Measurements from ENCODE around the gene TAS2R42.
A peak's percentile ranks its signal among the peaks of the same experiment; 100 is the strongest.

The TAS2R42 gene

GRCh38 chr12:11170810-11171144, 16.0 kb downstream of the TAS2R42 start:
- ATAC-seq (replicated peaks) (no peak), DNase-seq (no peak)
- no peaks in the 10 kb centered on the region for H3K9me3 Mint-ChIP-seq
- H3K27ac Mint-ChIP-seq, result peak overlapping the region; percentile 99 to 100
- peaks cover 23% of the 10 kb centered on the region for H3K36me3 Mint-ChIP-seq (ENCODE audit: insufficient read depth)
- H3K4me1 Mint-ChIP-seq (ENCODE audit: low read depth in 2 of 2), result peaks cover 45 to 51% of the 10 kb centered on the region in 2 donors
- H3K4me3 Mint-ChIP-seq, result peak overlapping the region; percentile 99
- no peaks in the 10 kb centered on the region for H3K27me3 Mint-ChIP-seq

- Mint-ChIP-seq H3K27ac (no peak overlapping the region), H3K36me3 (ENCODE audit: insufficient read depth) (peaks cover 27% of the 10 kb centered on the region), H3K4me3 (no peak overlapping the region), H3K9me3 (no peaks in the 10 kb centered on the region), H3K4me1 (ENCODE audit: low read depth in 2 of 2) (peaks cover 44 to 63% of the 10 kb centered on the region in 2 donors), H3K27me3 (no peaks in the 10 kb centered on the region)
- ATAC-seq (replicated peaks) (no peak), DNase-seq (no peak)
Measured at GRCh38 chr12:11166300-11166699, 20.4 kb downstream of the TAS2R42 start.

GRCh38 chr12:11164384-11164783, 22.4 kb downstream of the TAS2R42 start:
- no peaks in the 10 kb centered on the region for H3K9me3 Mint-ChIP-seq
- DNase-seq, result no peak
- peaks cover 29% of the 10 kb centered on the region for H3K36me3 Mint-ChIP-seq (ENCODE audit: insufficient read depth)
- H3K27me3 Mint-ChIP-seq, result no peaks in the 10 kb centered on the region
- no peak overlapping the region for H3K4me3 Mint-ChIP-seq
- peaks cover 35 to 65% of the 10 kb centered on the region in 2 donors for H3K4me1 Mint-ChIP-seq (ENCODE audit: low read depth in 2 of 2)
- no peak for ATAC-seq (replicated peaks)
- no peak overlapping the region for H3K27ac Mint-ChIP-seq

- no peak overlapping the region for H3K27ac Mint-ChIP-seq
- H3K9me3 Mint-ChIP-seq, result no peaks in the 10 kb centered on the region
- H3K27me3 Mint-ChIP-seq, result no peaks in the 10 kb centered on the region
- peaks cover 27 to 68% of the 10 kb centered on the region in 2 donors for H3K4me1 Mint-ChIP-seq (ENCODE audit: low read depth in 2 of 2)
- ATAC-seq (replicated peaks) (no peak), DNase-seq (no peak)
- peaks cover 31% of the 10 kb centered on the region for H3K36me3 Mint-ChIP-seq (ENCODE audit: insufficient read depth)
- H3K4me3 Mint-ChIP-seq, result no peak overlapping the region
Measured at GRCh38 chr12:11162502-11162901, 24.2 kb downstream of the TAS2R42 start.

GRCh38 chr12:11158885-11159444, 27.8 kb downstream of the TAS2R42 start:
- DNase-seq (no peak), ATAC-seq (replicated peaks) (no peak)
- Mint-ChIP-seq H3K27ac (no peak overlapping the region), H3K36me3 (ENCODE audit: insufficient read depth) (peaks cover 33% of the 10 kb centered on the region), H3K9me3 (no peaks in the 10 kb centered on the region), H3K4me3 (no peak overlapping the region), H3K27me3 (no peaks in the 10 kb centered on the region), H3K4me1 (ENCODE audit: low read depth in 2 of 2) (peaks cover 16 to 43% of the 10 kb centered on the region in 2 donors)

- Mint-ChIP-seq H3K36me3 (ENCODE audit: insufficient read depth) (peaks cover 14% of the 10 kb centered on the region), H3K27ac (no peak overlapping the region), H3K27me3 (no peaks in the 10 kb centered on the region), H3K4me3 (no peak overlapping the region), H3K4me1 (ENCODE audit: low read depth in 2 of 2) (peaks cover 11 to 27% of the 10 kb centered on the region in 2 donors), H3K9me3 (no peaks in the 10 kb centered on the region)
- no peak for DNase-seq
- ATAC-seq (replicated peaks), result no peak
Measured at GRCh38 chr12:11154400-11154925, 32.3 kb downstream of the TAS2R42 start.

- no peak for ATAC-seq (replicated peaks)
- Mint-ChIP-seq H3K36me3 (ENCODE audit: insufficient read depth) (peaks cover 10% of the 10 kb centered on the region), H3K27ac (no peak overlapping the region), H3K4me3 (no peak overlapping the region), H3K4me1 (ENCODE audit: low read depth in 2 of 2) (peaks cover 9 to 15% of the 10 kb centered on the region in 2 donors), H3K27me3 (no peaks in the 10 kb centered on the region), H3K9me3 (no peaks in the 10 kb centered on the region)
- DNase-seq, result no peak
Measured at GRCh38 chr12:11152725-11153124, 34.0 kb downstream of the TAS2R42 start.

GRCh38 chr12:11150832-11151231, 35.9 kb downstream of the TAS2R42 start:
- Mint-ChIP-seq H3K4me1 (ENCODE audit: low read depth in 2 of 2) (peaks cover 9 to 17% of the 10 kb centered on the region in 2 donors), H3K36me3 (ENCODE audit: insufficient read depth) (no peaks in the 10 kb centered on the region), H3K27ac (no peak overlapping the region), H3K9me3 (no peaks in the 10 kb centered on the region), H3K27me3 (no peaks in the 10 kb centered on the region), H3K4me3 (no peak overlapping the region)
- DNase-seq, result no peak
- ATAC-seq (replicated peaks), result no peak

- Mint-ChIP-seq H3K27ac (no peak overlapping the region), H3K4me3 (no peak overlapping the region), H3K4me1 (ENCODE audit: low read depth in 2 of 2) (peaks cover 12 to 33% of the 10 kb centered on the region in 2 donors), H3K36me3 (ENCODE audit: insufficient read depth) (peaks cover 3% of the 10 kb centered on the region), H3K9me3 (no peaks in the 10 kb centered on the region), H3K27me3 (no peaks in the 10 kb centered on the region)
- ATAC-seq (replicated peaks), result no peak
- no peak for DNase-seq
Measured at GRCh38 chr12:11147420-11147819, 39.3 kb downstream of the TAS2R42 start.

- Mint-ChIP-seq H3K27me3 (no peaks in the 10 kb centered on the region), H3K36me3 (ENCODE audit: insufficient read depth) (peaks cover 3% of the 10 kb centered on the region), H3K4me3 (no peak overlapping the region), H3K27ac (peak overlapping the region in 1 of 2 donors; percentile 41), H3K9me3 (no peaks in the 10 kb centered on the region), H3K4me1 (ENCODE audit: low read depth in 2 of 2) (peaks cover 17 to 29% of the 10 kb centered on the region in 2 donors)
- ATAC-seq (replicated peaks) (no peak), DNase-seq (no peak)
Measured at GRCh38 chr12:11144297-11144696, 42.4 kb downstream of the TAS2R42 start.

- Mint-ChIP-seq H3K9me3 (no peaks in the 10 kb centered on the region), H3K27ac (no peak overlapping the region), H3K4me3 (no peak overlapping the region), H3K27me3 (no peaks in the 10 kb centered on the region), H3K4me1 (ENCODE audit: low read depth in 2 of 2) (peaks cover 16 to 32% of the 10 kb centered on the region in 2 donors), H3K36me3 (ENCODE audit: insufficient read depth) (peaks cover 3% of the 10 kb centered on the region)
- no peak for DNase-seq
- no peak for ATAC-seq (replicated peaks)
Measured at GRCh38 chr12:11143352-11143751, 43.4 kb downstream of the TAS2R42 start.

- H3K27me3 Mint-ChIP-seq, result no peaks in the 10 kb centered on the region
- peaks cover 19 to 37% of the 10 kb centered on the region in 2 donors for H3K4me1 Mint-ChIP-seq (ENCODE audit: low read depth in 2 of 2)
- no peak overlapping the region for H3K27ac Mint-ChIP-seq
- no peak overlapping the region for H3K4me3 Mint-ChIP-seq
- ATAC-seq (replicated peaks), result no peak
- no peaks in the 10 kb centered on the region for H3K36me3 Mint-ChIP-seq (ENCODE audit: insufficient read depth)
- no peak for DNase-seq
- no peaks in the 10 kb centered on the region for H3K9me3 Mint-ChIP-seq
Measured at GRCh38 chr12:11136075-11136474, 50.7 kb downstream of the TAS2R42 start.
